HG03097 (cell line): ENCODE data around the gene AUH.

Experiments used
- ATAC-seq: cut with Tn5 transposase; IDR thresholded peaks from one replicate; pipeline ENCODE4 v1.9.1; 2021; ENCODE audit not compliant: unreplicated experiment, low FRiP score

Gene AUH

GRCh38 chr9:91341258-91341746, 20.4 kb downstream of the AUH start:
- ATAC-seq: no peak

DNA sequence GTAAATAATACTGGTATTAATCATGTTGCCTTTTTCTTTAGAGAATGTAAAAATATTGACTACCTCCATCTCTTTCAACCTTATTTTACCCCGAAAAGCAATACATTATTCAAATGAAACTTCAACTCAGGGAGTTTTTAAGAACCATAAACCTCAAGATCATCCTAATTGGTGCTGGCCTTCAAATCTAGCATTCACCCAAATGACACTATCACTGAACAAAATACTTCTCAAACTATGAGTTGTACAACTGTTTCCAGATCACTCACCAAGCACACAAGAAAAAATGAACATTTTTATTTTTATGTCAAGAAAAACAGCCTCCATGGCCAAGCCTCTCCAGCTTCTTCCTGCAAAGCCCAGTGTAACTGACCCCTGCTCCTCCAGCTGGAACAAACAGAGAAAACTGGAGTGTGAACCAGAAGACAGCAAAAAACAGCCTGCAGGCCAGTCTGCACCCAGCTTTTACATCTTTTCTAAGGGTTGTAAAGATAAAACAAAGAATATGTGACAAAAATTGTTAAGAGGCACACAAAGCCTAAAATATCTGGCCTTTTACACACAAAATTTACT, 21.2 kb downstream of the AUH start:
- ATAC-seq: no peak

DNA sequence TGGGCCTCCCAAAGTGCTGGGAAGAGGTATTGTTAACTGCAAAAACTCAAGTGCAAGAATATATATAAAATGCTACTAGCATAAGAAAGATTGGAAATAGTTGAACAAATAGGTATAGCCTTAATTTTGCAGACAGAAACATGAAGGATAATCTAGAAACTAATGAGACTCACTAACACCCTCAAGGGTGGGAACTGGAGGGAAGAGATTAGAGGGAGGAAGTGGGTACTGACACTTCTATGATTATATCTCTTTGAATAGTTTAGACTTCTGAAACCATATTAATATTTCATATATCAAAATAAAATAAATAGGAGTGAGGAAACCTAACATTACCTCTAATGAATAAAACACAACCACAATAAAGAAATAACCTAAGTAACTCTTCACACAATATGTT, 23.0 kb downstream of the AUH start:
- no peak for ATAC-seq

DNA sequence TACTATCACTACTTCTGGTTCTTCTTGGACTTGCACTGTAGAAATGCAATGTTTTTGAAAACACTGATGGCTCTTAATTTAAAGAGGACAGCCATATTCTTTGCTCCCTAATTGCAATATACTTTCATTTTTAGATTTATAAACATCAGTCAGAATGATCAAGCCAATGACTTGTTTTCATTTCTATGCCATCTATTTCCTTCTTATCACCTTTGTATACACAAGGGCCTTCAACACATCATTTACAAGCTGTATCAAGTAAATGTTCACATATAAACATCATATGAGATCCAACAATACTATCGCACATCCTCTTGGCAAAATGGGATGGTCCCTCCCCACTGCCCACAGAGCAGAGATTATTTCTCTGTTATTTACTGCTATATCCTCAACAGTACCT, 24.9 kb downstream of the AUH start:
- no peak for ATAC-seq

GRCh38 chr9:91334053-91334452, 27.7 kb downstream of the AUH start:
- ATAC-seq: no peak

- ATAC-seq: no peak
Measured at GRCh38 chr9:91333551-91333950, 28.2 kb downstream of the AUH start.

DNA sequence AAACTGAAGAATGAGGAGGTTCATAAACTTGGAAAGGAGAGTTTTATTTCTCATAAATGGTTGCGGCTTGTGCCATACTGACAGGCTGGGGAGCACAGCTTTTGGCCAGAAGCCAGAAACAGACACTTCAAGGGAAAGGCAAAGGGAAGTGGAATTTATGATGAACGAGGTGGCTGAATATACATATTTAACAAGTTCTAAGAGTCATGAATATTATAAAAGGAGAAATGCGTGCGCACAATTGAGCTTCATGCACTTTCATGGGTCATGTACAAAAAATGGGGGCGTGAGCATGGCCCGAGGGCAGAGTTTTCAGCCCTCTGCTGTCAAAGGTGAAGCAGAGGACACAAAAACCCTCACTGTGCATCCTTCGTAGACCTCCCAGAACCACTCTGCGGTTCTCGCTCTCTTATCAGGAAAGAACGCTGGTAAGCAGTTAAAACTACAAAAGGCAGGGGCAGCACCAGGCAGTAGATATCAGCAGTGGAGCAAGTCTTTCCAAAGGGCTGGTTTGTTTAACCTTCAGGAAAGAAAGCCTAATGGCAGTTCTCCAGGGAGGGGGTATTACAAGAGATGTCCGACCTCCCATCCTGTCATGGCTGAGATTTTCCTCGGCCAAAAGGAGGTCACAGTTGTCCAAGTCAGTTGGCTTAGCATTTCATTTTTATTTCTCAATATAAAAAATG, 29.0 kb downstream of the AUH start:
- ATAC-seq: no peak

DNA sequence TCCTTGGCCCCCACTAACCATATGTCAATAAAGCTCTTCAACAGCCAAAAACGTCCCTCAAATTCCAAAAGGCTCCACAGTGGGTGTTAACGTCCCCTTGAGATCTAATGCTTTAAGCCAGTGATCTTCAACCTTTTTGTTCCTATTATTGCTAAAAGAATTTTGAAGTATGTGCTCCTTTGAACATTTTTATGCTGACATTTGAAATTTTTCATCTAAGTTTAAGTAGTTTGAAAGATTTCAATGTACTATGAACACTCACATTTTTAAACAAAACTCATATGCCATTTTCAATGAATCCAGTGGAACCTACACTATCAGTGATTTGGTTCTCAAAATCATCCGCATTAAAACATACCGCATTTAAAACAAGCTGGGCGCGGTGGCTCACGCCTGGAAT, 29.9 kb downstream of the AUH start:
- ATAC-seq: no peak

DNA sequence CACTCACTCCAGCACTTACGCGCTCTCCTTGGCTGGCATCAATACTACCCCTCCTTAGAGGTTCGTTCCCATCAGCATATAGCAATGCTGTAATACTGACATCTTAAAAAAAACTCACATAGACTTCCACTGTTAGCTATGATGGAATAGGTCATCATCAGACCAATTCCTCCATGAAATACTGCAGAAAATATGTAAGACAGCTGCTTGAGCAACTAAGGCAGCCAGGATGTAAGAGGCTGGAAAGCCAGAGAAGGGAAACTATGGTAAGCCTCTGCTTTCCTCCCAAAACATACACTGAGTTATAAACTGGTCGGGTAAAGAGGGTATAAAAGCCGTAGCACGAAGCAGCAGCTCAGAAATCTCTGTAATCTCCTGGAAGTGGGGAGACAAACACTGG, 33.5 kb downstream of the AUH start:
- no peak for ATAC-seq

DNA sequence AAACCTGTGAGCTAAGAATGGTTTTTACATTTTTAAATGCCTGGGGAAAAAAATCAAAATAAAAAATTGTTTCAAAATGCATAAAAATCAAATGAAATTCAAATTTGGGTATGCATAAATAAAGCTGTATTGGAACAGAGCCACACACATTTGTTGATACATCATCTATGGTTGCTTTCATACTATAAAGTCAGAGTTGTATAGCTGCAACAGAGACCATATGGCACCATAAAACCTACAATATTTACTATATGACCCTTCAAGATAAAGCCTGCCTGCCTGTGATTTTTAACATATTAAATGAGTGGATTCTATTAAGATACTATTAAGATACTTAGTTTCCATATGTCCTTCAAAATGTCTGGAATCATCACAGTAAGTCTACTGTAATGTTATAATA, 40.0 kb downstream of the AUH start:
- no peak for ATAC-seq

GRCh38 chr9:91320299-91320698, 41.4 kb downstream of the AUH start:
- no peak for ATAC-seq

DNA sequence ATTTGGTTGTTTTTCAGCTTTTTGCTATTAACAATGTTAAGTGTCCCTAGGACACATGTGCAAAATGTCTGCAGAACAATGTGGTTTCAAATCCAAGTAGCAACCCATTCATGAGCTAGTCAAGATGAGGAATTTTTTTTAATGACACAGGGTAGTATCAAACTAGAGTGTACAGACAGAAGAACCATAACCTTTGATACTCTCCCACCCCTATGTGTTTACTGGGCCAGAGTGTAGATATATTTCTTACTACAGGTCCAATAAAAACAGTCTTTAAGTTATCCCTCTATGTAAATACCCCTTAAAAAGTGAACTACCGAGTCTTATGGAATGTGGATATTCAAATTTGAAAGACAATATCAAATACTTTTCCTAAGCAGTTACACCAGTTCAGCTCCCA, 45.6 kb downstream of the AUH start:
- no peak for ATAC-seq

GRCh38 chr9:91315191-91315590, 46.5 kb downstream of the AUH start:
- ATAC-seq: no peak

DNA sequence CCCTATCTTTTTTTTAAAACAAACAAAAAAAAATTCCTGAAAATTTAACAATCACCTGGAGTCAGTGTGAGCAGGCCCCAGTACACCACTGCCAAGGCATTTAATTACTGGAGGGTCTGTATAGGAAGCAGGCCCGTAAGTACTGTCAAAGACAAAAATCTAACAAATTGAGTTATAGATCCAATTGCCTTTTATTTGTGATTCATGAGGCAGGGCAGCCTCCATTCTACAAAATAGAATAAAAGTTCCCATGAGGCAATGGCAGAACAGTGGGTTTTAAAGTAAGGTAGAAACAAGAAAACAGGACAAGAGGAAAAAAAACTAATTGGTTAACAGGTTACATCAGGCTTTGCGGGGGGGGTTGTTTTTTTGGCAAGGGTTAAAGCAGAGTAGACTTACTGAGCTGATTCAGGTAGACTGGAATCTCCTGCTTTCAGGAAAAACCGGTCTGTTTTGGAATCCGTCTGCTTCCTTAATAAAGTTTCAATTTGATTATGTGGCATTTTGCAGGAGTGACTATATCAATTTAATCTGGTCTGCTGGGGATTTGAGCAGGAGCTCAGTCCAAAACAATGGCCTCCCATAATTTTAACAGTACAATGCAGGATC, 48.9 kb downstream of the AUH start:
- no peak for ATAC-seq

DNA sequence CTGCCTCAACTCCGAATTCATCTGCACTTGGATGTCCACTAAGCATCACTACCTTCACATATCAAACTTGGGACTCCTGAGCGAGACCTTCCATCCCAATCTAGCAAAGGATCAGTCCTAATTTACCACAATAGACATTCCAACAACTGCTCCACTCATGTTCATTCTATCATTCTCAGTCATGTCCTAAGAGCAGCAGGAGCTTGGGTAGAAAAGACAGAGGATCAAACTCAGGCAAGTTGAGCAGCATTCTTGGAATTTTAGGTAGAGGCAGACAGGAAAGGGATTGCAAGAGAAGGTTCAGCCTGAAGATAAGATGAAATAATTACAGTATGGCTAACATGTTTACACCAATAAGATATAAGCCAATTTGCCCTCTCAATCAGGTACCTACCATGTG, 51.7 kb downstream of the AUH start:
- ATAC-seq: no peak

DNA sequence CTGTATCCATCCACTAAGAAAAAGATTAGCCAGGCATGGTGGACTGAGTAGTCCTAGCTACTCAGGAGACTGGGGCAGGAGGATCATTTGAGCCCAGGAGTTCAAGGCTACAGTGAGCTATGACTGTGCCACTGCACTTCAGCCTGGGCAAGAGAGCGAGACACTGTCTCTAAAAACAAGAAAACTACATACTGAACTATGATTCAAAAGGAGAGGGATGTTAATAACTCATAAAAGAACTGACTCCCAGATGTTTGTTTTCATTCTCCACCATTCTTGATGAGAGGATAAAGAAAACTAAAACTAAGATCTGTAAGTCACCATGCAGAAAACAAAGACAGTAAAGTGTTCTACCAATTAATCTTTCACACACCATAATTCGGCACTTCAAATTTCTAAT, 53.5 kb downstream of the AUH start:
- no peak for ATAC-seq

GRCh38 chr9:91307279-91307678, 54.4 kb downstream of the AUH start:
- no peak for ATAC-seq

- ATAC-seq: no peak
Measured at GRCh38 chr9:91306296-91306630, 55.5 kb downstream of the AUH start.

- ATAC-seq: no peak
Measured at GRCh38 chr9:91305596-91306295, 56.0 kb downstream of the AUH start.

DNA sequence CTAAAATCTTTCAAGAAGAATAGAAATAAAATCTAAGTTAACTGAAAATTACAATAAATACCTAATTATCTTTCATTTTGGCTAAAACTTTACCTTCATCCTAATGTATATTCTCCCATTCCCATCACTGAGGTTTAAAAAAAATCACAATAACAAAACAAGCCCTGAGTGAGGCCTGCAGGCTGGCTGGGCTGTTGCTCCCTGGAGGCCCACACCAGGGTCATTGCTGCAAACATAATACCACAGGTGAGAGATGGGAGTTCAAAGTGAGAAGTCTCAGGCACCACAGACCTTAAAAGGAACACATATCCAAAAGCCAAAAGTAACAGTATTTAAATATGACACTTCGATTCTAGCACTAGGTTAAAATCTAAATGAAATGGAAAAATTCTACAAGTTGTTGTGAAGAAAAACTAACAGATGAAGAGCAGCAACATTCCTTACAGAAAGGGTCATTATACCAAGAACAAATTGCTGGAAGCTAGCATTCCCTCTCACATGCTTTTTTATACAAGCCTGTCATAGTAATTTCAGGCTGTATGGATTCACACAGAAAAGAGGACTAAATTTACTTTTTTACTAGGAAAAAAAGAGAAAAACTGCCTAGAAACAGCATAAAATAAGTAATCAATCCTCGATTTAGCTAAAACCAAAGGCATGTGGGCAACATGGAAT, 57.8 kb downstream of the AUH start:
- no peak for ATAC-seq

DNA sequence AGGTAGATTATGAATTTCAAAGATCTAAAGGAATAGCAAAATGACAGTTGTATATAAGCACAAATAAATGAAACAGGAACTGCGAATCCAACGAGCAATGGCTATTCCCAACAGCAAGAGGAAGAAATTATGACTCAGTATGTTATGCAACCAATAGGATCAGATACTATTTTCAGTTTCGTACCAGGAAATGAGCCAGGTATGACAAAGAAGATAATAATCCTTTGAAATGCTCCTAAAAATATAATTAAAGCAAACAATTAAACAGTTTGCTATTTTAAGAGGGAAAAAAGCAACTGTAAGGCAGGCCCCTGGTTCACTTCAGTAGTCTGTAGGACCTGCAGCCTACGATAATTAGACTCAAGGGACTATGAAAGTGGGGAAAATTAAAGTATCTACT, 58.9 kb downstream of the AUH start:
- ATAC-seq: no peak
